HCT116 (cell line): ENCODE results near the gene TFG. TPM values are rescaled to one million over a fixed set of nuclear protein-coding genes. Genes with fewer than 3 reads are reported as not detected.

ENCODE experiments used
- ATAC-seq: fragments of 200-7000 bp; cut with Tn5 transposase; 2 replicates; pipeline ENCODE4 v1.9.1; 2020; ENCODE audit warnings: mild to moderate bottlenecking, moderate library complexity
- BruUV-seq: library from RNA; stranded (reverse); fragments of 400-500 nt; replicated peaks from 2 replicates; lab custom pipeline; 2021; lab: Mats Ljungman, UMichigan
- CTCF ChIA-PET: fragments of 300-600 bp; sonication (Branson Sonifier 250); formaldehyde crosslinking; loops from one replicate; lab custom pipeline; 2021; ENCODE audit warnings: antibody characterized with exemption; lab: Charles Lee
- POLR2A ChIA-PET: fragments of 300-600, 350-600 bp; sonication (Branson Sonifier 250); formaldehyde crosslinking; loops from one replicate; lab custom pipeline; 2021; ENCODE audit warnings: antibody characterized with exemption; lab: Charles Lee
- RAD21 ChIA-PET, 2 experiments: fragments of 300-600 bp; sonication (Branson Sonifier 250); formaldehyde crosslinking; loops; one replicate each; lab custom pipeline; 2023; ENCODE audit warnings: low total read pairs in 2 of 2; ENCODE audit not compliant: uncharacterized antibody in 2 of 2, unreplicated experiment in 2 of 2, low non-redundant PET in 1 of 2; lab: Charles Lee
- DNase-seq: peaks from one replicate; pipeline ENCODE4 v3.0.0-alpha.2; 2010; ENCODE audit warnings: low read depth, low spot score
- H2AFZ ChIP-seq: fragments of 200-600 bp; shearing (Covaris generic), sonication (generic); 2 replicates; pipeline ENCODE4 v1.6.1; 2017; ENCODE audit warnings: low read depth, mixed run types, mixed read lengths, antibody characterized with exemption, low read length; ENCODE audit not compliant: poor library complexity, severe bottlenecking
- H3K27ac ChIP-seq: 2 replicates; pipeline ENCODE4 v1.5.1; 2012; ENCODE audit warnings: low read depth, low read length
- H3K27me3 ChIP-seq: fragments of 200-600 bp; sonication (generic); 2 replicates; pipeline ENCODE4 v1.6.1; 2016; ENCODE audit warnings: mixed run types, low read length, mixed read lengths; ENCODE audit not compliant: insufficient read depth
- H3K36me3 ChIP-seq, 2 experiments: fragments of 200-500 bp in 1 of 2; fragments of 200-600 bp in 1 of 2; sonication (Bioruptor generic) in 1 of 2; sonication (generic) in 1 of 2; 2 replicates each; pipeline versions ENCODE4 v1.5.1 to v1.6.1; 2014 to 2016; ENCODE audit warnings: low read length in 2 of 2, inconsistent platforms in 1 of 2, mixed read lengths in 1 of 2, mixed run types in 1 of 2; ENCODE audit not compliant: insufficient read depth in 2 of 2, control insufficient read depth in 1 of 2
- H3K4me1 ChIP-seq, 2 experiments: fragments of 200-600 bp in 1 of 2; sonication (generic) in 1 of 2; 2 replicates each; pipeline versions ENCODE4 v1.5.1 to v1.6.1; 2012 to 2017; ENCODE audit warnings: low read length in 2 of 2, inconsistent platforms in 1 of 2, mild to moderate bottlenecking in 1 of 2, mixed read lengths in 1 of 2, mixed run types in 1 of 2, moderate library complexity in 1 of 2; ENCODE audit not compliant: insufficient read depth in 2 of 2, control insufficient read depth in 1 of 2
- H3K4me2 ChIP-seq: fragments of 200-600 bp; sonication (generic); 2 replicates; pipeline ENCODE4 v1.6.1; 2017; ENCODE audit warnings: mixed run types, low read length, mixed read lengths
- H3K4me3 ChIP-seq, 2 experiments: fragments of 200-600 bp in 1 of 2; sonication (generic) in 1 of 2; replicated peaks in 1 of 2; 2 replicates each; pipeline ENCODE4 v1.5.1; 2011 to 2016; ENCODE audit warnings: low read length in 2 of 2, control low read depth in 1 of 2, low read depth in 1 of 2, mild to moderate bottlenecking in 1 of 2, mixed read lengths in 1 of 2, mixed run types in 1 of 2
- H3K79me2 ChIP-seq: fragments of 200-600 bp; sonication (generic); 2 replicates; pipeline ENCODE4 v1.6.1; 2017; ENCODE audit warnings: mild to moderate bottlenecking, mixed run types, low read length, moderate library complexity, mixed read lengths; ENCODE audit not compliant: insufficient read depth
- H3K9ac ChIP-seq: fragments of 200-600 bp; sonication (generic); 2 replicates; pipeline ENCODE4 v1.6.1; 2016; ENCODE audit warnings: low read length, mixed read lengths
- H3K9me2 ChIP-seq: fragments of 200-600 bp; sonication (generic), shearing (Covaris generic); 2 replicates; pipeline ENCODE4 v1.6.1; 2017; ENCODE audit warnings: mixed run types, mild to moderate bottlenecking, moderate library complexity; ENCODE audit not compliant: insufficient read depth
- H3K9me3 ChIP-seq, 2 experiments: fragments of 200-500 bp in 1 of 2; fragments of 200-600 bp in 1 of 2; sonication (Bioruptor generic) in 1 of 2; sonication (generic) in 1 of 2; 2 replicates each; pipeline ENCODE4 v1.6.1; 2014 to 2017; ENCODE audit warnings: low read length in 2 of 2, mixed read lengths in 2 of 2, inconsistent platforms in 1 of 2, low read depth in 1 of 2, mild to moderate bottlenecking in 1 of 2, mixed run types in 1 of 2, moderate library complexity in 1 of 2; ENCODE audit not compliant: control insufficient read depth in 1 of 2, insufficient read depth in 1 of 2
- H4K20me1 ChIP-seq: fragments of 200-600 bp; sonication (generic), shearing (Covaris generic); 2 replicates; pipeline ENCODE4 v1.6.1; 2017; ENCODE audit warnings: mixed run types, mild to moderate bottlenecking, moderate library complexity; ENCODE audit not compliant: insufficient read depth
- ATF3 ChIP-seq: IDR thresholded peaks from 2 replicates; pipeline ENCODE4 v1.6.1; 2012
- CBX3 ChIP-seq: IDR thresholded peaks from 2 replicates; pipeline ENCODE4 v1.6.1; 2012; ENCODE audit warnings: low read depth
- CEBPB ChIP-seq: IDR thresholded peaks from 2 replicates; pipeline ENCODE4 v1.6.1; 2012; ENCODE audit warnings: low read depth
- ELF1 ChIP-seq: IDR thresholded peaks from 2 replicates; pipeline ENCODE4 v1.6.1; 2012; ENCODE audit warnings: low read depth, borderline replicate concordance
- EZH2 ChIP-seq: fragments of 200-600 bp; sonication (generic); IDR thresholded peaks from 2 replicates; pipeline ENCODE4 v1.6.1; 2017; ENCODE audit warnings: antibody characterized with exemption, mixed run types
- EZH2phosphoT487 ChIP-seq: fragments of 200-600 bp; IDR thresholded peaks from 2 replicates; pipeline ENCODE4 v1.6.1; 2018; ENCODE audit warnings: antibody characterized with exemption, borderline replicate concordance
- FOSL1 ChIP-seq: IDR thresholded peaks from 2 replicates; pipeline ENCODE4 v1.6.1; 2012; ENCODE audit warnings: low read depth
- JUND ChIP-seq: IDR thresholded peaks from 2 replicates; pipeline ENCODE4 v1.6.1; 2012
- POLR2A ChIP-seq: IDR thresholded peaks from 2 replicates; pipeline ENCODE4 v1.7.0; 2011; ENCODE audit warnings: borderline replicate concordance; ENCODE audit not compliant: insufficient read depth, insufficient read length; ENCODE audit errors: extremely low read depth
- POLR2AphosphoS5 ChIP-seq: IDR thresholded peaks from 2 replicates; pipeline ENCODE4 v1.6.1; 2011; ENCODE audit warnings: mild to moderate bottlenecking, low read depth, low read length, moderate library complexity
- RAD21 ChIP-seq: IDR thresholded peaks from 2 replicates; pipeline ENCODE4 v1.6.1; 2012; ENCODE audit warnings: low read depth, mild to moderate bottlenecking
- REST ChIP-seq: IDR thresholded peaks from 2 replicates; pipeline ENCODE4 v1.6.1; 2012; ENCODE audit warnings: low read depth
- SIN3A ChIP-seq: IDR thresholded peaks from 2 replicates; pipeline ENCODE4 v1.6.1; 2012; ENCODE audit warnings: low read depth
- SP1 ChIP-seq: IDR thresholded peaks from 2 replicates; pipeline ENCODE4 v1.6.1; 2012; ENCODE audit warnings: low read depth
- SRF ChIP-seq: IDR thresholded peaks from 2 replicates; pipeline ENCODE4 v1.6.1; 2012; ENCODE audit warnings: low read depth
- TCF7L2 ChIP-seq: IDR thresholded peaks from 2 replicates; pipeline ENCODE4 v1.7.0; 2011; ENCODE audit warnings: borderline replicate concordance, inconsistent platforms; ENCODE audit not compliant: insufficient read depth, insufficient read length; ENCODE audit errors: extremely low read depth
- YY1 ChIP-seq: IDR thresholded peaks from 2 replicates; pipeline ENCODE4 v1.6.1; 2011; ENCODE audit warnings: low read length, low read depth, moderate library complexity, mild to moderate bottlenecking; ENCODE audit not compliant: insufficient replicate concordance; ENCODE audit errors: extremely low read depth
- ZBTB33 ChIP-seq: IDR thresholded peaks from 2 replicates; pipeline ENCODE4 v1.6.1; 2011; ENCODE audit warnings: mild to moderate bottlenecking, low read length, moderate library complexity; ENCODE audit not compliant: insufficient replicate concordance; ENCODE audit errors: extremely low read depth
- ZFX ChIP-seq: fragments of 450-650 bp; IDR thresholded peaks from 2 replicates; pipeline ENCODE4 v1.6.1; 2017
- ZNF274 ChIP-seq: fragments of 200-500 bp; sonication (Bioruptor generic); IDR thresholded peaks from 2 replicates; pipeline ENCODE4 v1.6.1; 2014; ENCODE audit warnings: mild to moderate bottlenecking, low read depth, low read length, inconsistent platforms
- intact Hi-C: fragments of 100-400 bp; cut with micrococcal nuclease; formaldehyde crosslinking; loops from 2 replicates; pipeline ENCODE4 v1.10.0; 2022
- total RNA-seq: library from RNA; stranded (reverse); gene quantifications from one replicate; pipeline ENCODE4 v1.2.1, GENCODE V29; 2021; ENCODE audit not compliant: unreplicated experiment

Gene TFG
- total RNA-seq, 1 experiment from 2014 or later: 99.1 TPM

GRCh38 chr3:100697723-100698285 is 11.5 kb upstream of the TFG start:
- H3K9ac ChIP-seq: no peak overlapping the region
- RAD21 ChIA-PET: no interaction called here
- H3K36me3 ChIP-seq: no peaks in the 10 kb centered on the region
- no TSS peak for BruUV-seq
- H3K9me2 ChIP-seq: no peaks in the 10 kb centered on the region
- no peaks in the 10 kb centered on the region for H3K9me3 ChIP-seq
- no peaks in the 10 kb centered on the region for H3K79me2 ChIP-seq
- POLR2A ChIA-PET: no interaction called here
- DNase-seq: no peak
- H3K4me1 ChIP-seq: no peaks in the 10 kb centered on the region
- no peak for TF ChIP-seq SP1
- no peak for TF ChIP-seq ZNF274
- TF ChIP-seq CEBPB: no peak
- TF ChIP-seq EZH2: no peak
- TF ChIP-seq SIN3A: no peak
- no peak for TF ChIP-seq CBX3
- TF ChIP-seq FOSL1: no peak
- no peak for TF ChIP-seq ELF1
- TF ChIP-seq POLR2AphosphoS5: no peak
- no peak for TF ChIP-seq RAD21
- TF ChIP-seq POLR2A: no peak
- TF ChIP-seq ZBTB33: no peak
- no peak for TF ChIP-seq ZFX
- no peak for TF ChIP-seq REST
- TF ChIP-seq TCF7L2: no peak
- no peak for TF ChIP-seq JUND
- TF ChIP-seq YY1: no peak
- no peak for TF ChIP-seq ATF3
- TF ChIP-seq EZH2phosphoT487: no peak
- no peak for TF ChIP-seq SRF
- ATAC-seq: no peak
- CTCF ChIA-PET: no interaction called here
- intact Hi-C loops: no loop called here
- H3K27ac ChIP-seq: no peak overlapping the region
- H2AFZ ChIP-seq: no peak overlapping the region
- no peak overlapping the region for H3K4me2 ChIP-seq
- H3K4me3 ChIP-seq: no peak overlapping the region
- no peaks in the 10 kb centered on the region for H3K27me3 ChIP-seq
- no peaks in the 10 kb centered on the region for H4K20me1 ChIP-seq
